Endothelial cell of umbilical vein (primary cell): ENCODE results near the gene PANX2. TPM values are rescaled to one million over a fixed set of nuclear protein-coding genes. Genes with fewer than 3 reads are reported as not detected.

Experiments
- BruUV-seq: library from RNA; stranded (reverse); fragments of 400-500 nt; replicated peaks from 2 replicates; lab custom pipeline; 2021; lab: Mats Ljungman, UMichigan
- CTCF ChIA-PET: fragments of 300-600, 350-600 bp; sonication (Branson Sonifier 250); formaldehyde crosslinking; loops from one replicate; lab custom pipeline; 2021; ENCODE audit warnings: antibody characterized with exemption, inconsistent platforms; lab: Charles Lee
- POLR2A ChIA-PET: fragments of 300-600, 350-600 bp; sonication (Branson Sonifier 250); formaldehyde crosslinking; loops from one replicate; lab custom pipeline; 2021; ENCODE audit warnings: antibody characterized with exemption, inconsistent platforms; lab: Charles Lee
- DNase-seq: peaks from one replicate; pipeline ENCODE4 v3.0.0-alpha.2; 2011; ENCODE audit warnings: low read depth, low spot score
- FAIRE-seq: peaks from 2 replicates; lab custom pipeline; 2011; peaks lifted over from hg19 to GRCh38; lab: Jason Lieb, UNC
- H2AFZ ChIP-seq: 2 replicates; pipeline ENCODE4 v1.6.0; 2012; ENCODE audit warnings: low read depth, low read length, control low read depth, inconsistent platforms
- H3K27ac ChIP-seq: 2 replicates; pipeline ENCODE4 v1.5.1; 2011; ENCODE audit warnings: low read depth, mild to moderate bottlenecking, control low read depth, low read length, moderate library complexity; ENCODE audit not compliant: insufficient read depth
- H3K27me3 ChIP-seq, 2 experiments: 2 replicates each; pipeline versions ENCODE4 v1.6.0 to v1.6.1; 2011; ENCODE audit warnings: low read length in 2 of 2, mixed read lengths in 1 of 2; ENCODE audit not compliant: control insufficient read depth in 2 of 2, insufficient read depth in 2 of 2
- H3K36me3 ChIP-seq, 2 experiments: 2 replicates in 1 of 2; 3 replicates in 1 of 2; pipeline ENCODE4 v1.5.1; 2011; ENCODE audit warnings: low read length in 2 of 2, mild to moderate bottlenecking in 1 of 2, moderate library complexity in 1 of 2; ENCODE audit not compliant: control insufficient read depth in 2 of 2, insufficient read depth in 2 of 2; ENCODE audit errors: extremely low read depth in 1 of 2
- H3K4me1 ChIP-seq: 3 replicates; pipeline ENCODE4 v1.5.1; 2011; ENCODE audit warnings: mild to moderate bottlenecking, low read length; ENCODE audit not compliant: control insufficient read depth, insufficient read depth; ENCODE audit errors: extremely low read depth
- H3K4me2 ChIP-seq: 2 replicates; pipeline ENCODE4 v1.6.1; 2011; ENCODE audit warnings: low read length, control low read depth, mixed read lengths; ENCODE audit not compliant: insufficient read depth
- H3K4me3 ChIP-seq, 3 experiments: fragments of 200-600 bp in 1 of 3; sonication (generic), shearing (Covaris generic) in 1 of 3; replicated peaks in 1 of 3; 2 replicates each; pipeline ENCODE4 v1.5.1; 2011 to 2016; ENCODE audit warnings: control low read depth in 3 of 3, low read length in 3 of 3, mild to moderate bottlenecking in 2 of 3, inconsistent platforms in 1 of 3, low read depth in 1 of 3, moderate library complexity in 1 of 3; ENCODE audit not compliant: insufficient read depth in 1 of 3
- H3K79me2 ChIP-seq: 2 replicates; pipeline ENCODE4 v1.6.0; 2012; ENCODE audit warnings: low read length, inconsistent platforms; ENCODE audit not compliant: control insufficient read depth, insufficient read depth
- H3K9ac ChIP-seq: replicated peaks from 2 replicates; pipeline ENCODE3; 2011; ENCODE audit warnings: low read length, control low read depth; ENCODE audit not compliant: insufficient read depth; ENCODE audit errors: extremely low read depth
- H3K9me1 ChIP-seq: replicated peaks from 3 replicates; pipeline ENCODE4 v1.6.0; 2011; ENCODE audit warnings: mild to moderate bottlenecking, low read length; ENCODE audit not compliant: control insufficient read depth, insufficient read depth; ENCODE audit errors: extremely low read depth
- H3K9me3 ChIP-seq: replicated peaks from 2 replicates; pipeline ENCODE4 v1.5.1; 2012; ENCODE audit warnings: low read length, inconsistent platforms; ENCODE audit not compliant: control insufficient read depth, insufficient read depth
- H4K20me1 ChIP-seq: replicated peaks from 2 replicates; pipeline ENCODE3; 2011; ENCODE audit warnings: mild to moderate bottlenecking, low read length; ENCODE audit not compliant: control insufficient read depth, insufficient read depth; ENCODE audit errors: extremely low read depth
- EZH2 ChIP-seq: IDR thresholded peaks from 2 replicates; pipeline ENCODE4 v1.6.1; 2012; ENCODE audit warnings: borderline replicate concordance, low read depth, mild to moderate bottlenecking, moderate library complexity, low read length, inconsistent platforms; ENCODE audit not compliant: severe bottlenecking
- FOS ChIP-seq: IDR thresholded peaks from 2 replicates; pipeline ENCODE4 v1.6.1; 2011; ENCODE audit warnings: mild to moderate bottlenecking, low read length, moderate library complexity, borderline replicate concordance; ENCODE audit not compliant: insufficient read depth
- GATA2 ChIP-seq: IDR thresholded peaks from 2 replicates; pipeline ENCODE4 v1.7.0; 2011; ENCODE audit warnings: low read depth, mild to moderate bottlenecking, moderate library complexity, mixed read lengths, low read length; ENCODE audit not compliant: insufficient read length, insufficient read depth
- JUN ChIP-seq: IDR thresholded peaks from 2 replicates; pipeline ENCODE4 v1.6.1; 2011; ENCODE audit warnings: borderline replicate concordance, low read depth; ENCODE audit not compliant: insufficient read length, insufficient read depth
- MYC ChIP-seq: IDR thresholded peaks from one replicate; pipeline ENCODE4 v1.6.1; 2011; ENCODE audit warnings: mild to moderate bottlenecking, low read depth, low read length
- POLR2A ChIP-seq: IDR thresholded peaks from 2 replicates; pipeline ENCODE4 v1.6.1; 2012; ENCODE audit warnings: low read depth, mild to moderate bottlenecking, control low read depth, low read length
- POLR2AphosphoS5 ChIP-seq: IDR thresholded peaks from 2 replicates; pipeline ENCODE4 v1.6.1; 2012; ENCODE audit warnings: low read depth, mild to moderate bottlenecking, control low read depth, low read length, moderate library complexity; ENCODE audit not compliant: insufficient read depth
- dilution Hi-C: fragments of 300-500 bp; cut with MboI; formaldehyde crosslinking; loops from one replicate; pipeline ENCODE4 v1.15.0; 2019; ENCODE audit warnings: low sequenced_read_pairs; ENCODE audit not compliant: extremely low pct_ligation_motif_present
- intact Hi-C: fragments of 100-400 bp; cut with micrococcal nuclease; formaldehyde crosslinking; loops from one replicate; pipeline ENCODE4 v1.10.0; 2022
- polyA plus RNA-seq, 4 experiments: library from polyadenylated mRNA; depleted of rRNA in 3 of 4; stranded (reverse) in 3 of 4; unstranded in 1 of 4; fragments of >200 nt; gene quantifications; 2 replicates each; pipeline versions ENCODE4 v1.2.1 to v1.2.3, GENCODE V29; 2011 to 2012; ENCODE audit warnings: missing spikeins in 1 of 4
- total RNA-seq: library from RNA; stranded (reverse); gene quantifications from 2 replicates; pipeline ENCODE4 v1.2.3, GENCODE V29; 2021
- TF ChIP-seq, protein P1 (sequence below): IDR thresholded peaks from 2 replicates; pipeline ENCODE4 v1.6.1; 2011; ENCODE audit not compliant: insufficient read depth, insufficient read length
- TF ChIP-seq, protein P2 (sequence below), 2 donors: IDR thresholded peaks; 1 replicate in 1 of 2; 2 replicates in 1 of 2; pipeline ENCODE4 v1.5.1; 2011; ENCODE audit warnings: low read length in 2 of 2, mild to moderate bottlenecking in 2 of 2, moderate library complexity in 2 of 2, control low read depth in 1 of 2, inconsistent platforms in 1 of 2, low read depth in 1 of 2; ENCODE audit not compliant: insufficient read depth in 1 of 2; ENCODE audit errors: extremely low read depth in 1 of 2

PANX2 gene
- total and polyA plus RNA-seq, 2 donors (not counting 3 experiments of a cell fraction or from before 2014, with no cell fraction given), result 2.5 to 5.1 TPM

- Histone ChIP-seq H3K36me3 (peaks cover 6 to 24% of the 10 kb centered on the region in 2 experiments), H3K79me2 (peaks cover 21% of the 10 kb centered on the region), H3K27ac (no peak overlapping the region), H2AFZ (no peak overlapping the region), H4K20me1 (no peaks in the 10 kb centered on the region), H3K9me3 (no peaks in the 10 kb centered on the region), H3K27me3 (no peaks in the 10 kb centered on the region), H3K9me1 (no peaks in the 10 kb centered on the region), H3K4me1 (peaks cover 13% of the 10 kb centered on the region), H3K4me3 (no peak overlapping the region), H3K9ac (no peak overlapping the region), H3K4me2 (no peak overlapping the region)
- ChIA-PET POLR2A (no interaction called here), CTCF (interaction anchor here (1.5 kb wide), 1 partner anchor 280 kb away, joined by 6 read pairs; no protein-coding TSS in a partner anchor)
- no peak for TF ChIP-seq POLR2AphosphoS5
- TF ChIP-seq MYC, result no peak
- no peak for TF ChIP-seq POLR2A
- no peak for TF ChIP-seq FOS
- TF ChIP-seq GATA2, result no peak
- TF ChIP-seq EZH2, result no peak
- TF ChIP-seq JUN, result no peak
- TF ChIP-seq, protein P1, sequence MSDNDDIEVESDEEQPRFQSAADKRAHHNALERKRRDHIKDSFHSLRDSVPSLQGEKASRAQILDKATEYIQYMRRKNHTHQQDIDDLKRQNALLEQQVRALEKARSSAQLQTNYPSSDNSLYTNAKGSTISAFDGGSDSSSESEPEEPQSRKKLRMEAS, result no peak
- TF ChIP-seq, protein P2, sequence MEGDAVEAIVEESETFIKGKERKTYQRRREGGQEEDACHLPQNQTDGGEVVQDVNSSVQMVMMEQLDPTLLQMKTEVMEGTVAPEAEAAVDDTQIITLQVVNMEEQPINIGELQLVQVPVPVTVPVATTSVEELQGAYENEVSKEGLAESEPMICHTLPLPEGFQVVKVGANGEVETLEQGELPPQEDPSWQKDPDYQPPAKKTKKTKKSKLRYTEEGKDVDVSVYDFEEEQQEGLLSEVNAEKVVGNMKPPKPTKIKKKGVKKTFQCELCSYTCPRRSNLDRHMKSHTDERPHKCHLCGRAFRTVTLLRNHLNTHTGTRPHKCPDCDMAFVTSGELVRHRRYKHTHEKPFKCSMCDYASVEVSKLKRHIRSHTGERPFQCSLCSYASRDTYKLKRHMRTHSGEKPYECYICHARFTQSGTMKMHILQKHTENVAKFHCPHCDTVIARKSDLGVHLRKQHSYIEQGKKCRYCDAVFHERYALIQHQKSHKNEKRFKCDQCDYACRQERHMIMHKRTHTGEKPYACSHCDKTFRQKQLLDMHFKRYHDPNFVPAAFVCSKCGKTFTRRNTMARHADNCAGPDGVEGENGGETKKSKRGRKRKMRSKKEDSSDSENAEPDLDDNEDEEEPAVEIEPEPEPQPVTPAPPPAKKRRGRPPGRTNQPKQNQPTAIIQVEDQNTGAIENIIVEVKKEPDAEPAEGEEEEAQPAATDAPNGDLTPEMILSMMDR (IDR thresholded peaks at IDR 0.05; ENCODE audit: extremely low read depth in 1 of 2, insufficient read depth in 1 of 2, low read depth in 1 of 2, low read length in 2 of 2), result no peak
- DNase-seq (no peak), FAIRE-seq (no peak)
- intact Hi-C loops (no loop called here), dilution Hi-C loops (no loop called here)
- no TSS peak for BruUV-seq
These were observed 40.6 kb downstream of the PANX2 start for GRCh38 chr22:50211147-50211546.
